NOMO-1 treated with DMSO at 0.1 percent for 48 hours (cell line): ENCODE measurements around the gene GLIS1.

Experiments used
- DNase-seq: peaks from one replicate; lab custom pipeline; 2025; ENCODE audit not compliant: unreplicated experiment; lab: John Stamatoyannopoulos, UW

GLIS1 gene

GRCh38 chr1:53619367-53620060 is 119.5 kb downstream of the GLIS1 start:
- DNase-seq: no peak

DNA sequence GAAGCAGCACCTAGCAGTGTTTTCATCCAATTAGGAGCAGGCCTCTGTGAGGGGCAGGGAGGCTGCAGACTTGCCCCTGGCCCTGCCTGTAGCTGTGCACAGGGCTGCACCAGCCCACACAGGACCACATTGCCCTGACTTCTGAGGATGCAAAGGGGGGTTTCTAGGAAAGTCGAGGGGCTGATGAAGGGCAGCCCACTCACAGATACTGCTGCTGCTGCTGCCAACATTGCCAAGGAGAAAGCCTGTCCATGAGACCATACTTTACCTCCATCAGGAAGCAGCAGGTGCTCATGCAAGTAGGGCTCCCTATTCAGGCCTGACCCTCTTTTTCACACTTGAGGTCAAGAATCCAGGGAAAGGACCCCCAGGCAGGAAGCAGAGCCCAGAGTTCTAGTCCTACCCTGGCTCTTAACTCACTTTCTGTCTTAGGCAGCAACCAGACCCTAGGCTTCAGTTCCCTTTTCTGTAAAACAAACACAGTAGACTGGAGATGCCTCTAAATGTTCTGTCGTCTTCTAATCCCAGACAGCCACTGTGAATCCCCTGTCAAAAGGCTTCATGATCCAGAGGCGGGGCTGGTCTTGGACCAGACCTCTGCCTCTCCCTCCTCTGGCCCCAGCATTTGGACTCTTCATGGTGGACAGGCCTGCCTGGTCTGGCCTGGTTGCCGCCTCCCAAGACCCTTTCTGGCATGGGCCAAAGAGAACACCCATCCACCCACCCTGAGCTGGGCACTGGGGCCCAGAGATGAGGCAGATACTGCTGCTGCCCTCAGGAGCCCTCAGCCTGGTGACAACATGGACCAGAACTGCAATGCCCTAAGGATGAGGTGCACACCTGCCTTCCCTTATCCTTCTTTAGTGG is 120.2 kb downstream of the GLIS1 start:
- no peak for DNase-seq

GRCh38 chr1:53617851-53618499 is 121.0 kb downstream of the GLIS1 start:
- no peak for DNase-seq

GRCh38 chr1:53617382-53617781 is 121.6 kb downstream of the GLIS1 start:
- DNase-seq: no peak

DNA sequence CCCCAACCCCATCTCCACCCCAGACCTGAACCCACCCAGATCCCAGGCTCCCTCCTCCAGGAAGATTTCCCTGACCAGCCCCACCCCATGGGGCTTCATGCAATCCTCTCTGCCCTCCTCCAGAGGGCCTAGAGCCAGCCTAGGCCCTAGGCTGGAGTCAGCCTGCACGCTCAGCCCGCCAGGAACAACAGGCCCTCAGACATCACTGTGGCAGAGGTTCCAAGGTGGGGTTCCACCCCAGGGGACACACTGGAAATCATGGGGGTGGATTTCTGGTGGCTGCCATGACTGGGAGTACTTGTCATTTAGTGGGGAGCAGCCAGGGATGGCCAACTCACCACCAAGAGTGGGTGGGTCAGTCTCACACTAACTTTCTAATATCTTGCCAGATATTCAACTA is 122.0 kb downstream of the GLIS1 start:
- no peak for DNase-seq

- no peak for DNase-seq
These were observed 122.5 kb downstream of the GLIS1 start for GRCh38 chr1:53616511-53616910.

DNA sequence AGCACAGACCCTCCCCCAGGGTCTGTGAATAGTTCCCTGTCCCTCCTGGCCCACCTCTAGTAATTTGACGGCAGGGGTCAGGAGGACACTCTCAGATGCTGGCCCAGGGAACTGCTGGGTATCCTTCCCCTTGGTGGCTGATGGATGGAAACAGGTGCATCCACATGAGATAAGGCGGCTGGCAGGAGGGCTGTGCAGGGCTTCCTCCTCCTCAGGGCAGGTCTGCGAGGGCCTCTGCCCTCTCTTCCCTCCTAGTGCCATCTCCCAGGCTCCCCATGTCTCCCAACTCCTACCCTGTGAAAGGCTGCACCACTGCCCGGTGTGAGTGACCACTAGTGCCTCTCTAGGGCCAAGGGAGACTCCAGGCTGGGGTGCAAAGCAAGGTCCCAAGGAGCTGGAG is 123.9 kb downstream of the GLIS1 start:
- no peak for DNase-seq

GRCh38 chr1:53614231-53615021 is 124.5 kb downstream of the GLIS1 start:
- no peak for DNase-seq

DNA sequence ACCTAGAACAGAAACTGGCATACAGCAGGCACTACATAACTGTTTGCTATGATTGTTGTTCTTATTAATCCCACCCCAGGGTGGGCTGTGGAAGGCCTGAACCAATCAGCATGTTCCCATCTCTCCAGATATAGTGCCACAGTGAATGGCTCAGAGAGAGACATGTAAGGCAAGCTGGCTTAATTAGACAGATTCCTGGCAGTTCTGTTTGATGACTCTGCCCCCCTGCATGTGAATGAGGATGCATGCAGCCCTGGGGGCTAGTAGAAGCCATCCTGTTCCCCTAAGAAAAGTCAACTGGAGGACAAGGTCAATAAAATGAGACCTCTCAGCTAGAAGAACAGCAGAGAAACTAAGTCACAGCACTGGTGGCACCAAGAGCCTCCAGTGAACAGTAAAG is 130.3 kb downstream of the GLIS1 start:
- no peak for DNase-seq

DNA sequence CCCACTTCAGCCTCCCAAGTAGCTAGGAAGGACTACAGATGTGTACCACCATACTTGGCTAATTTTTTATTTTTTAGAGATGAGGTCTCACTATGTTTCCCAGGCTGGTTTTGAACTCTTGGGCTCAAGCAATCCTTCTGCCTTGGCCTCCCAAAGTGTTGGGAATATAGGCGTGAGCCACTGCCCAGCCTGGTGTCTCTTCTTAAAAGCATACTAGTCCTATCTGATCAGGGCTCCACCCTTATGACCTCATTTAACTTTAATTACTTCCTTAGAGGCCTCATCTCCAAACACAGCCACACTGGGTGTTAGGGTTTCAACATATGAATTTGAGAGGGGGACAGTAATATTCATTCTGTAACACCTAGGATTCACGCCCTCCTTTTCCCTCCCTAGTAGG is 130.9 kb downstream of the GLIS1 start:
- no peak for DNase-seq

DNA sequence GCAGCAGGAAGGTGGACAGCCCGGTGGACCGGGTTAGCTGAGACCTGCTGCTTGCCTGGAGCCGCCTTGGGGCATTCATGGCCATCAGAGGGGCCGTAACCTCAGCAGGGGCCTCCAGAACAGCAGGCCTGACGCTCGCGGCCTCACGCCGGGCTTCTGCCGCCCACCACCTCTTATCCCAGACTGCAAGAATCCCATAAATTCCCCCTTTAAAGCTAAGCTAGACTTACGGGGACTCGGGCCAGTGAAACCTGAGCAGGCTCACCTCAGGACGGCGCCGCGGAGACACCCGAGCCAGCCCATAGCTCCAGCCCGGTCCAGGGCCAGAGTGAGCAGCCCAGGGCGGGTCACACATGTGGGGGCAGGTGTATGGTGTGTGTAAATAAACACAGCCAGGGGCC is 132.3 kb downstream of the GLIS1 start:
- no peak for DNase-seq

- DNase-seq: no peak
These were observed 132.8 kb downstream of the GLIS1 start for GRCh38 chr1:53606197-53606596.

GRCh38 chr1:53605181-53605580 is 133.8 kb downstream of the GLIS1 start:
- DNase-seq: no peak

GRCh38 chr1:53604291-53604919 is 134.6 kb downstream of the GLIS1 start:
- DNase-seq: no peak

DNA sequence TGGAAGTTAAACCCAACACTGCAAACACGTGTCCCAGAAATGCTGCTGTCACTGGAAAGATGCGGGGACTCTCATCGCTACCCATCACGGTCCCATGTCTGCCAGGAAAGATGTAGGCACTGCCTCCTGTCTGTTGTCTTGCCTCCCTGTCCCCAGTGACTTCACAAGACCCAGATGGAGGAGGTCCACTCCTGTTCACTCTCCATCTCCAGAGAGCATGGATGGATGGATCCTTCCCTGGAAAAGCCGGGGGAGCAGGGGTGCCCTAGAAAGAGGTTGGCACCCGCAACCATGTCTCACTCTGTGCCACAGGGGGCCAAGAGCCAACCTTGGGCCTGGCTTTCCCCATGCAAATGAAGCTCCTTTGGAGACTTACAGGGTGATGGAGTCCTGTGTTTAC is 135.5 kb downstream of the GLIS1 start:
- DNase-seq: no peak

DNA sequence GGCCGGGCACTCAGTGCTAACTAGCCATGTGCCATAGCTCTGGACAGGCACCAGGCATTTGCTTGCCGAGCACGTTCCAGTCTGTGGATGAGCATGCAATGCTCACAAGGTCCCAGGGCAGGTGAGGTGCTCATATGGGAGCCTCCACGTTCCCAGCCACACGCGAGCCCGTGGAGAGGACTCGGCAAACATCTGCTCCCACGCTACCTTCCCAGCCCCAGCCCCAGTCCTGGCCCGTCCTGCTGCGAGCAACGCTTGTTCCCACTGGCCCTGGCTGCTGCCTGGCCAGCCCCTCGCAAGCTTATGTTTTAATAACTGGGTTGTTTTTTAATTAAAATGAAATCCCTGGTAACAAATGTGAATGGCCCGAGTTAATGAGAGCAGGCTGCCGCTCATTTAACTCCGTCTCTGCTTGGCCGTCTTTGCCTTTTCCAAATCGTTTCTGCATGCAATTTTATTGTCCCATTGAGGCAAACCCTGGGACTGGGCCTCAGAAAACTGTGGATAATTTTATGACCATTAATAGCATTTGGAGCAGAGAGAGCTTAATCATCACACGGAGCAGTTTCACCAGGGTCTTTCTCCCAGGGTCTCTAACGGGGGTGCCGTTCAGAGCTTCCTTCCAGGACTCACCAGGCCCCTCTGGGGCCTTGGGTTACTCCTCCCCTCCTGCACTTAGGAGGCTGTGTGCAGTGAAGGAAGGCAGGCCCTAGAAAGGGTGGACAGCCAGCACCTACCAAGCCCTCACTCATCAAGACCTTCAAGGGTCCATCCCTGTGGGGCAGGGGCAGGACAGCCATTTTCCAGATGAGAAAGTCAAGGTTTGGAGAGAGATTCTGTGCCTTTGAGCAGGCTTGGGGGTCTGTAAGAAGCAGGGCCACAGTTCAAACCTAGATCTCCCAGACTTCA is 136.8 kb downstream of the GLIS1 start:
- DNase-seq: no peak

DNA sequence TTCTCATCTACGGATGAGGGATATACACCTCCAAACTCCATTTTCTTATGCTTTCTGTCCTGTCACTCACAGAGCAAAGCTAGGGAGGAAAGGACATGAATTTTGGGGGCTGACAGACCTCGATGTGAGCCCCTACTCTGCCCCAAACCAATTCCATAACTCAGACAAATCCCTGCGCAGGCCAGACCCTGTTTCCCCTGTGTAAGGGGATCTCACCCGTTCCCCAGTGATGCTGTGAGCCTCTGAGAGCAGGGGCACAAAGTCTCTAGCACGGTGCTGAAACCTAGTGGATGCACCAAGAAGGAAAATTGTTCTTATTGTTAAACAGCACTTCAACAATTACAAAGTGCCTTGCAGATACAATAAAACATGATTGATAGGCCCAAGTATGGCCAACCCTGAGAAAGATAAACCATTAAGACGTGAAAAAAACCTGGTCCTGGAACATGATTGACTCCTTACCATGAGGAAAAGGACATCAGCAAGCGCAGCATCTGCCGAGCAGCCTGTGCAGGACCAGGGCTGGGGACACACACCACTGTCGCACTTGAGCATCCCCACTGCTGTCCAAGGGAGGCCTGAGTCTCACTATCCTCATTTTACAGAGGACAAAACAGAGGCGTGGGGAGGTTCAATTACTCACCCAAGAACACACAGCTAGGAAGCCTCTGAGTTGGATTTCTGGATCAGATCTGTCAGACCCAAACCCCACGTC is 137.8 kb downstream of the GLIS1 start:
- no peak for DNase-seq

- no peak for DNase-seq
These were observed 138.4 kb downstream of the GLIS1 start for GRCh38 chr1:53600561-53600960.

DNA sequence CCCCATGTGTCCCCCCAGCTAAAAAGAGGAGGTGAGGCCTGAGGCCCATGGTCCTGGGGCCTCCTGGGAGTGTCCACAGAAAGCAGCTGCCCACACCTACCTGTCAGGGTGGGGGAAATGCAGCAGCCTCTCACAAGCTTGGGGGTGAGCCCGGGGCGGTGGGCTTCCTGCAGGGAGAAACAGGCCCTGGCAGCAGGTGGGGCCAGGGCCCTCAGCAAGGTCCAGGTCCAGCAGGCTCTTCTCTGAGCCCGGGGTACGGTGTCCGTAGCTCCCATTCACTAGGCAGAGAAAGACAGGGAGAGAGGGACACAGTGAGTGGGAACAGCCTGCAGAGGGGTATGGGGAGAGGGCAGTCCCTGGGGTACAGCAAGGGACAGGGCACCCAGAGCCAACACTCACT is 139.0 kb downstream of the GLIS1 start:
- DNase-seq: no peak
